GM19099 (cell line): ENCODE results near the gene OBP2B.

Source experiments
- POLR2A ChIP-seq: IDR thresholded peaks from 3 replicates; pipeline ENCODE4 v1.6.1; 2011; ENCODE audit warnings: low read depth; ENCODE audit not compliant: insufficient read length; ENCODE audit errors: extremely low read depth

The OBP2B gene

DNA sequence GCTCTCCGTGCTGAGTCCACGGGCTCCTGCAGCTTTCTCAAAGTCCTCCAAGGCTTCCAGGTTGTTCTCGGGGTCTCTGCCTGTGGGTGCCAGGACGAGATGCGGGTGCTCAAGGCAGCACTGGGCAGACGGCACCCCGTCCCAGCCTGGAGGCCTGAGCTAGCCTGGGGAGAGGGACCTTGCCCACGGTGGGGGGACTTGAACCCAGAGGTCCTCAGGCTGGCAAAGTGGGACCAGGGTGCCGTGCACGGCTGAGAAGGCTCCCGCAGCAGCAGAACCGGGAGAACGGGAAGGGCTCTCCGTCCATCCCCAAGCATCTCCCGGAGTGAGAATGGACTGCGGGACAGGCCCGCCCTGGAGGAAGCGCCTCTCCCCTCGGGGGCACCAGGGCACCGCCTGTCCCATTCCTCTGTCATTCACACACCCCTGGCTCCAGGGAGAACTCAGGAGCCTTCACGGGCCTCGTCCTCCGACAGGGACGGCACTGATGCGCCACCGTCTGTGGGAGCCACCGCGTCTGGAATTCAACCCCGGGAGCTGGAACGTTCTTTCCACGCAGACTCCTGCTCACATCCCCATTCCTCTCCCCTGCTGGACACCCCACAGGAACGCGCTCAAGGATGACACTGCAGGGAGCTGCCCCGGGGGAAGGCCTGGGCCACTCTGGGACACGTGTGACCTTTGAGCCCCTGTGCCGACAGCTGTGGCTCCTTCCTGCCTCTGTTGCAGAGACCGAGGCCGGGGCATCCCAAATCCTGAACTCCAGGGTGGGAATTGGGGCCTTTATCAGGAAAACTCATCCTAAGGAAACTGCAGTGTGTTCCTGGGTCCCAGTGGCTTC lies 16.3 kb upstream of the OBP2B start:
- no peak for TF ChIP-seq POLR2A

- TF ChIP-seq POLR2A, result no peak
These were observed 15.7 kb upstream of the OBP2B start for GRCh38 chr9:133224762-133225161.

- no peak for TF ChIP-seq POLR2A
These were observed 12.2 kb upstream of the OBP2B start for GRCh38 chr9:133221177-133221809.

DNA sequence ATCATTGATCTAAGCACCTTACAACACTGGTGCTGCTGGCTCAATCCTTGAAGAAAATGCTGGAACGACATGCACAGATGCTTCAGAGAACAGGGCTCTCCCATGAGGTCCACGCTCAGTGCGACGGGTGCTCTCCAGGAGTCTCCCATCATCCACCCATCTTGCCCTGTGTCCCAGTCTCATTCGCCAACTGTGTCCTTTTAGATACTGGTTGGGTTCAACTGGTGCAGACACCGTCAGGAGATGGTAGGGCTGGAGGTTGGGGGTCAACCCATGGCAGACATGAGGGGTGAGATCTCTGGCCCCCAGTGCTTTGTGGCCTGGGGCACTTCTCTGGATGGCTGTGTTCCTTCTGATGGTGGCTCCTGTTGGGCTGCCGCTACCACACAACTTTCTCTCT lies 1.6 kb upstream of the OBP2B start:
- no peak for TF ChIP-seq POLR2A

- no peak for TF ChIP-seq POLR2A
These were observed 1.1 kb upstream of the OBP2B start for GRCh38 chr9:133210202-133210532.

GRCh38 chr9:133207540-133208170 lies 1.4 kb downstream of the OBP2B start:
- TF ChIP-seq POLR2A, result no peak

- no peak for TF ChIP-seq POLR2A
These were observed 2.0 kb downstream of the OBP2B start for GRCh38 chr9:133207021-133207531.

GRCh38 chr9:133205996-133206931 lies 2.8 kb downstream of the OBP2B start:
- no peak for TF ChIP-seq POLR2A

GRCh38 chr9:133204993-133205336 lies 4.1 kb downstream of the OBP2B start:
- no peak for TF ChIP-seq POLR2A

DNA sequence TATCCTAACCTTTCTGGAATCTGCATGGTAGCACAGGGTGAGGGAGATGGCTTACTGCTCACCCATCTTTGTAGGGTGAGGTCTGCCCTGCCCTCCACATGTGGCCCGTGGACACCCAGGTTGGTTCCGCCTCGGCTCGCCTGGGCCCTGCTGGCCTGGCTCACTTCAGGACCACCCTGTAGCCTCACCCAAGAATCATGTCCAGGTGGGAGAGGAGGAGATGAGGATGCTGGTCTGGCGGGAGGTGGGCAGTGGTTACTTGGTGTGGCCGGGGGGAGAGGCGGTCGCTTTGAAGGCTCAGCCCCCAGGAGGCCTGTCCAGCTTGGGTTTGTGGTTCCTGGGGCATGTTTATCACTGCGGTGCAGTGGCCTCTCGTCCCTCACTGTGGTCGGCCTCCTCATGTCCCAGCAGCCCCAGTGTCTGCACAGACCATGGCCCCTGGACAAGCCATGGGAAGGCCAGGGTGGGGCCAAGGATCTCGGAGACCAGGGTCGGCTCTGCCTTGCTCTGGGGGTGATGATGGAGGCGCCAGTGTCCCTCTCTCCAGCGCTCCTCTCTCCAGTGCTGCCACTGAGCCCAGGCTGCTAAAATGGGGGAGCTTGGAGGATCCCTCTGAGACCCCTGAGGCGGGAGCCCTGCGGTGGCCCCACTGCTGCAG lies 4.6 kb downstream of the OBP2B start:
- TF ChIP-seq POLR2A, result no peak

DNA sequence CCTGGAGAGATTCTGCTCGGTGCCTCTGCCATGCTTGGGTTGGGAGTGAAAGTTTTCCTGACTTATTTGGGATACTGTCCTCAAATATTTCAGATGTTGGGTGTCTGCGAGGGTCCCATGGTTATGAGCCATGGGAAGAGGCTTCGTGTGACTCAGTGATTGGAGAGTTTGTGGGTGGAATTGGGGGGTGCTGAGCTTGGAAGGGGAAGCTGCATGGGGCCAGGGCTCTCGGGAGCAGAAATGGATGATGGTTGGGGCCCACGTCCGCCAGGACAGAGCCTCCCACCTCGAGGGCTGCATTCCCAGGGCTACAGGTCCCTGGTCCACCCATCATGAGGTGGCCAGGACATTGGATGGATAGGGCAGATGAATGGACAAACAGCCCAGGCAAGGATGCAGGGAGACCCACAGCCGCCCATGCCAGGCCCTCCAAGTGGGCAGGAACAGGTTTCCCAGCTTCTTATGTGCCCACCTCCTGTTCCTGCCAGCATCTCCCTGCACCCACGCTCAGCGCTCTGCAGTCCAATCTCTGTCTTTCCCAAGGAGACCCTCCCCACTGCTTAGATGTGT lies 5.5 kb downstream of the OBP2B start:
- TF ChIP-seq POLR2A, result no peak

GRCh38 chr9:133202688-133203453 lies 6.2 kb downstream of the OBP2B start:
- no peak for TF ChIP-seq POLR2A

DNA sequence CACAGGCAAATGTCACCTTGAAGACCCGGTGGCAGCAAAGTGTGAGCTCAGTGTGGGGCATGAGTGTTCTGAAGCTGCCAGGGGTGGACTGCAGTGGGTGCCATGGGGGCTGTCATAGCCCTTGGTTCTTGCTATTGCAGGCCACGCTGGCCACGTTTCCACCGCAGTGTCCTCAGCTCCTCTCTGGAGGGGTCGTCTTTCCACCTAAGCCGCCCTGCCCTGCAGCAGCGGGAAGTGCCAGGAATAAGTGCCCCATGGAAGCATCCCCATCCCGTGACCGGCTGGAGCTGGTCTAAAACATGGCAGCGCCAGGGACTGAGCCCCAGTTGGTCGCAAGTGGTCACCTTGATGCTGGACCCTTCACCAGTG lies 6.9 kb downstream of the OBP2B start:
- TF ChIP-seq POLR2A, result no peak
